NCI-H146 (cell line): ENCODE results near the gene EEF2K.

Experiments used
- DNase-seq: peaks from one replicate; lab custom pipeline; 2025; lab: John Stamatoyannopoulos, UW

Gene EEF2K

DNA sequence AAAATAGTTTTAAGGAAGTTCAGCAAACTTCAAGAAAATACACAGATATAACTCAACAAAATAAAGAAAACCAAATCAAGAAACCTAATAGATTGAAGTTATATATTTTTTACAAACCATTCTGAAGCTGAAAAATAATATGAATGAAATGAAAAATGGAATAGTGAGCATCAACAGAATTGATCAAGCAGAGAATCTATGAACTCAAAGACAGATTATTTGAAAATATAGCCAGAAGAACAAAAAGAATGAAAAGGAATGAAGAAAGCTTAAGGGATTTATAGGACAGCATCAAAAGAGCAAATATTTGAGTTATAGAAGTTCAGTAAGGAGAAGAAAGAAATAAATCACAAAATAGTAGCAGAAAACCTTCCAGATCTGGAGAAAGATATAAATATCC lies 130.5 kb downstream of the EEF2K start:
- DNase-seq = no peak

DNA sequence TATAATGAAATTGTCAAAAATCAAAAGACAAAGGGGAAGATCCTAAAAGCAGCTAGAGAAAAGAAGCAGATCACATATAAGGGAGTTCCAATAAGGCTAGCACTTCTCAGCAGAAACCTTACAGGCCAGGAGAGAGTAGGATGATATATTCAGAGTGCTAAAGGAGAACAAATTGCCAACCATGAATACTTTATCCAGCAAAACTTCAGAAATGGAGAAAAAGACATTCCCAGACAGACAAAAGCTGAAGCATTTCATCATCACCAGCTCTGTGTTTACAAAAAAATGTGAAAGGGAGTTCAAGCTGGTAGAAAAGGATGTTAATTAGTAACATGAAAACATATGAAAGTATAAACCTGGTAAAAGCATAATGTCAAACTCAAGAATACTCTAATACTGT lies 131.0 kb downstream of the EEF2K start:
- no peak for DNase-seq

GRCh38 chr16:22337849-22338635 lies 132.0 kb downstream of the EEF2K start:
- DNase-seq = no peak
